Erythroblast (primary cell): ENCODE measurements around the gene MCM7.

Experiments
- DNase-seq, 2 experiments: peaks; one replicate each; lab custom pipeline; 2025; lab: John Stamatoyannopoulos, UW
- GATA1 ChIP-seq: IDR thresholded peaks from 2 replicates; pipeline ENCODE4 v1.6.1; 2011; ENCODE audit warnings: low read depth, mild to moderate bottlenecking, control low read depth, low read length, moderate library complexity
- POLR2A ChIP-seq: IDR thresholded peaks from 2 replicates; pipeline ENCODE4 v1.6.1; 2011; ENCODE audit warnings: mild to moderate bottlenecking, low read length

MCM7 gene

GRCh38 chr7:100115026-100115425 is 13.8 kb upstream of the MCM7 start:
- no peak for DNase-seq
- TF ChIP-seq POLR2A (no peak), GATA1 (no peak)

- no peak for DNase-seq
- TF ChIP-seq POLR2A, result no peak
- no peak for TF ChIP-seq GATA1
These were observed 10.7 kb upstream of the MCM7 start for GRCh38 chr7:100111914-100112313.

- TF ChIP-seq GATA1 (no peak), POLR2A (no peak)
- DNase-seq, result peak in 1 of 2 experiments; percentile 63
These were observed 10.0 kb upstream of the MCM7 start for GRCh38 chr7:100111156-100111555.

- no peak for TF ChIP-seq POLR2A
- no peak for DNase-seq
These were observed 8.4 kb upstream of the MCM7 start for GRCh38 chr7:100109521-100110163.

GRCh38 chr7:100107890-100108289 is 6.7 kb upstream of the MCM7 start:
- TF ChIP-seq GATA1 (no peak), POLR2A (no peak)
- DNase-seq, result no peak

GRCh38 chr7:100107125-100107737 is 6.0 kb upstream of the MCM7 start:
- DNase-seq, result no peak
- TF ChIP-seq GATA1, result no peak
- no peak for TF ChIP-seq POLR2A

- DNase-seq, result no peak
- TF ChIP-seq GATA1, result no peak
- no peak for TF ChIP-seq POLR2A
These were observed 5.4 kb upstream of the MCM7 start for GRCh38 chr7:100106633-100107032.

- TF ChIP-seq POLR2A (no peak), GATA1 (no peak)
- DNase-seq, result no peak
These were observed 4.3 kb upstream of the MCM7 start for GRCh38 chr7:100105534-100105933.

- no peak for DNase-seq
- TF ChIP-seq POLR2A (no peak), GATA1 (no peak)
These were observed 2.0 kb upstream of the MCM7 start for GRCh38 chr7:100102950-100103840.

GRCh38 chr7:100100420-100101015 is 679 bp downstream of the MCM7 start:
- peak; percentile 96 to 97 for DNase-seq
- no peak for TF ChIP-seq GATA1

GRCh38 chr7:100099452-100099851 is 1.7 kb downstream of the MCM7 start:
- DNase-seq, result no peak
- TF ChIP-seq GATA1 (no peak), POLR2A (no peak)

GRCh38 chr7:100098913-100099312 is 2.3 kb downstream of the MCM7 start:
- DNase-seq, result no peak
- TF ChIP-seq GATA1, result no peak
- TF ChIP-seq POLR2A, result no peak

- no peak for TF ChIP-seq GATA1
- no peak for TF ChIP-seq POLR2A
- DNase-seq, result no peak
These were observed 5.5 kb downstream of the MCM7 start for GRCh38 chr7:100095704-100096103.

GRCh38 chr7:100095289-100095688 is 5.9 kb downstream of the MCM7 start:
- TF ChIP-seq POLR2A (no peak), GATA1 (no peak)
- no peak for DNase-seq
